ENCODE results near the gene CCDC85A.
A peak's percentile ranks its signal among the peaks of the same experiment; 100 is the strongest.

The CCDC85A gene

DNA sequence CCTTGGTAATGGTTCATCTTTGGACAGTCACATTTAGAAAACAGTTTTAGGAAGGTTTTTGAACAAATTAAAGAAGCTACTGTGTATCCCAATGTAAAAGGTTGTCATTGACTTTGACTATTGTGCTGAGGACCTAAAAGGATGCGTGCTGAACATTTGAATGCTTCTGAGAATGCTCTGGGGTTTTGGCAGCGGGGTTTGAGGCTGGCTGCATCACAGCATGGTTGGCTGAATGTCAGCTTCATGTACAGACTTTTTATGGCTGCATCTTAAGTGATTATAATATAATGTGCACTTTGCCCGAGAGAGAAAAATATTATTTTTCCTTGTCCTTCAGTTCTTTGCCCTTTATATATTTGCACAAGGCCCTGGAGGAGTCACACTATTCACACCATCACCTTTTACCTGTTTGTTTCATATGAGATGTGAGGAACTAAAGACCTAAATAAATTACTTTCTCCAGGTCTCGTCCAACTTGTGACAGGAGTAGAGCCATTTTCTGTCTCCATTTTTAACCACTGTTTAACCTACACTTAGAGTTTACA, 125.9 kb downstream of the CCDC85A start:
- no peak for DNase-seq (ENCODE audit: low read depth)

GRCh38 chr2:56313500-56313921, 129.7 kb downstream of the CCDC85A start:
- DNase-seq (ENCODE audit: low read depth), result no peak

DNA sequence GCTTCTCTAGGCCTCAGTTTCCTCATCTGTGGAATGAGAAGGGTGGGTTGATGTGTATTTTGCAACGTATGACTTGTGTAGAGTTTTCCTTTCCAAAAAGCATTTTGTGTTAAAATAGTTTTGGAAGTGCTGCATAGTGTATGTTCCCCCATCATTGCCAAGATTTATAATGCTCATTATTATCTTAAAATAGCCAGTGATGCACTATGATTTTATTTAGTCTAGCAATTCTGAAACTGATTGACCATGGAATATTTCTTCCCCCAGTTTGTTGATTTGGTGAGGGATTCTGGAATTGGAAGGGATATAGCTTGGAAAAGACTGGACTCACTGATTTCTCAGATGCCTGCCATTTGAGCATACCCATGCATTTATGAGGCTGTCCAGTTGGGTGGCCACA, 130.6 kb downstream of the CCDC85A start:
- no peak for DNase-seq (ENCODE audit: low read depth)

GRCh38 chr2:56314796-56315195, 131.0 kb downstream of the CCDC85A start:
- DNase-seq (ENCODE audit: low read depth), result peak; percentile 21

DNA sequence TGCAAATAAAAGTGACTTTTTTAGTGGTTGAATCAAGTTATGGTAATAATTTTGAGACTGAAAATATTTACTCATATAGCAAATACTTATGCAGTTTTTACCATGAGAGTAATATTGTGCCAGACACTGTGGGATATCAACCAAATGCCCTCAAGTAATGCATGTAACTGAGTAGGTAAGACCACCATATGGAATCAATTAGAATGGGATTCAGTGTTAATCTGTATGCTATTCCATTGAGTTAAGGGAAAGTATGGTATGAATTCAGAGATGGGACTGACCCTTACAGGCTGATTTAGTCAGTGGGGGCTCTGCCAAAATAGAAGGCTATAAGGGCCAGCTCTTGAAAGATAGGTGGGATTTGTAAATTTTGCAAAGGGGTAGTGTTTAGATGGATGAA, 131.6 kb downstream of the CCDC85A start:
- DNase-seq (ENCODE audit: low read depth), result no peak

DNA sequence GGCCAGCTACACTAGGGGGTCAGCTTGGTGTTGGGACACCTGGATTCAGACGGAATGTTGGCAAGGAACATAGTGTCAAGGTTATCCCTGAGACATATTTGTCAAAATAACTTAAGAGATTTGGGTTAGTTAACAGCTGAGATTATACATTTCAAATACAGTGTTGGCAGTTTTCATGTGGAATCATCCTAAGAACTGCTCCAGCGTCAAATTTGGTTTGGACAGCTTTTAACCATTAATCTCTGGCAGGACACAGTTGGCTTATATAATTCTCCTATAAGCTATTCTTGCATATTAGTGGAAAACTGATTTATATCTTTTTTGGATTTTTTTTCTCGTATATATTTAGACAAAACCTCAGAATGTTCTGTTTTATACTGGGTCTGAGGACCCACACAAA, 132.2 kb downstream of the CCDC85A start:
- no peak for DNase-seq (ENCODE audit: low read depth)

GRCh38 chr2:56318147-56318546, 134.4 kb downstream of the CCDC85A start:
- no peak for DNase-seq (ENCODE audit: low read depth)

GRCh38 chr2:56325661-56326345, 142.0 kb downstream of the CCDC85A start:
- no peak for DNase-seq (ENCODE audit: low read depth)

- DNase-seq (ENCODE audit: low read depth), result no peak
These were observed 142.6 kb downstream of the CCDC85A start for GRCh38 chr2:56326346-56326741.

DNA sequence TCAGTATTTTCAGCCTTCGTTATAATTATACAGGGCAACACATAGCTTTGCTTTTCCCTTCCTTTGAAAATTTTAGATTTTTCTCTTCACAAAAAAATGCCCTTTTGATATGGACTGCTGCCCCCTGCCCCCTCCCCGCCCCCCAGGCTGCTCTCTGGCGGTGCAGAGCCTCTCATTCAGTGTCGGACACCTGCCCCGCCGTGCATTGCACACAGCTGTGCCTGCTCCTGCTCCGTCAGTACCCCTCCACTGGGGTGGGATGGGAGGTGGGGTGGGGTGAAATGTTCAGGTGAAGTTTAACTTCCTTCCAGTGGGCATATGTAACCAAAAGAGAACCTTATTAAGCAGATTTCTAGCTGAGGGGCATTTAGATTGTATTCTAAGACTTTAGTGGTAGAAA, 148.0 kb downstream of the CCDC85A start:
- DNase-seq (ENCODE audit: low read depth), result no peak

DNA sequence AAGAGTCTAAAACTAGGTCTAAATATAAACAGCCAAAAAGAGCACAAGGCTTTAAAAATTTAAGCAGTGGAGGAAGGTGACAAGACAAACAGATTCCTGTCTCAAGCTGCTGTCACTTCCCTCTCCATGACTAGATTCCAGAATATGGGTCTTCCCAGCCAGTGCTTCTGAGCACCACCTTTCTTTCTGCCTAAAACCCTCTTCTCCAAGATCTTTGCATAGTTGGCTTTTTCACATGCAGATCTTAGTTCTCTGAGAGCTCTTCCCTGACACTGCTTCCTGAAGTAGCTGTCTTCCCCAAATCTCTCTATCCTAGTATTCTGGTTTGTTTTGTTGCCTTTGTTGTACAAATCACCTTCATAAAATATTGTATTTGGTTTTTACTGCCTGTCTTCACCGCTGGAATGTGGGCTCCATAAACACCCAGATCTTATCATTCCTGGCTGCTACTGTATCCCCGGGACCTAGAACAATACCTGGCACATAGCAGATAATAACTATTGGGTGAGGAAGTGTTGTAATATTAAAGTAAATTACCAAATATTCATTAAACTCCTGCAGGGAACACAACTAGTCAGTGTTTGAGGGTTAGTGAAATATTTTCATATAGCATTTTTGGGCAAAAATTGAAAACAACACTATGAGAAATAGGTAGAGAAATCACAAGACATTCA, 150.2 kb downstream of the CCDC85A start:
- no peak for DNase-seq (ENCODE audit: low read depth)

GRCh38 chr2:56334622-56335021, 150.8 kb downstream of the CCDC85A start:
- DNase-seq (ENCODE audit: low read depth), result no peak

- no peak for DNase-seq (ENCODE audit: low read depth)
These were observed 151.3 kb downstream of the CCDC85A start for GRCh38 chr2:56335101-56335500.

DNA sequence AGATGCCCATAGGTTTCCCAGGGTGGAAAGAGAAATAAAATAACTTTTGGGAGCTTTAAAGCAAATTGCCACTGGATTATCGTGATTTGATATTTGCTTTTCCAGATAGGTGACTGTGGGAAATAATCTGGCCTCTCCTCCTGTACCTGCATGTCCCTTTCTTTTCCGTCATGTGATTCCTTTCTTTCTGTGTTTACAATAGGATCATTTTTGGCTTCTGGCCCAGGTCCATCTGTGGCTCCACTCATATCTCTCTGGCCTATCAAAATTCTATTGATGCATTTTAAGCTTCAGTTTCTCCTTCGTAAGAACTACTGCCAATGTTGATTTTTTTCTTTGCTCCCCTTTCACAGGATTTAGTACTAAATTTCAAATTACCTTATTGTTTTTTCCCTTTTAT, 153.6 kb downstream of the CCDC85A start:
- DNase-seq (ENCODE audit: low read depth), result no peak

- DNase-seq (ENCODE audit: low read depth), result no peak
These were observed 154.4 kb downstream of the CCDC85A start for GRCh38 chr2:56338232-56338631.

DNA sequence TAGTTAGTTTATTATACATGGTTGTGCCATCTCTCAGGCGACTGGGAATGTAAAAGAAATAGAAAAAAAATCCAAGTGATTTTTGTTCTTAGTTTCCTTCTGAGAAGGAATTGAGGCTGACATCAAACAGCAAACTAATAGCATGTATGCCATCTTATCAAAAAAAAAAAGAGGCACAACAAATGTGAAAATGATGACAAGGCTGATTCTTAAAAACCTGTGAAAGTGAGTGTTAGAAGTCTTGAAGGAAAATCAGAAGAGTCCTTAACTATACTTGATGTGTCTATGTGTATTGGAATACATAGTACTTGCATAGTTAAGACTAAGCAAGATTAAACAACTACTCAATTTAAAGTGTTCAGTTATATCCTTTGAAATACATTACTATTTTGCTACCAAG, 161.0 kb downstream of the CCDC85A start:
- no peak for DNase-seq (ENCODE audit: low read depth)

DNA sequence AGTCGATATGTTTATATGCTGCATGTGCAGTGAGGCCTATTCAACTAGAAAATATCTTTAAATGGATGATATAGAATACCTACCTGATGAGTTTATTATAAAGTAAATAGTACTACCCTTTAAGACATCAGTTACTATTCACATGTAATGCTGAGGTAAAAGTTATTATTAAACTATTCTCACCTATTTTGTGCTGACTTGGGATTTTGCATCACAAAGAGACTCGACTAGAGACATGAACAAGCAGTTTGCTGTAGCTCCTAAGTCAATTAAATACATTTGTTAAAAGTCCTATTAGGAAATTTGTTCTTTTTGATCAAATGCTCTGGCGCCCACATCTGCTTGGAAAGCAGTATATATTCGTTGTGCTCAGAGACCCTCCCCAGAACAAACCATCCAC, 164.1 kb downstream of the CCDC85A start:
- DNase-seq (ENCODE audit: low read depth), result no peak

DNA sequence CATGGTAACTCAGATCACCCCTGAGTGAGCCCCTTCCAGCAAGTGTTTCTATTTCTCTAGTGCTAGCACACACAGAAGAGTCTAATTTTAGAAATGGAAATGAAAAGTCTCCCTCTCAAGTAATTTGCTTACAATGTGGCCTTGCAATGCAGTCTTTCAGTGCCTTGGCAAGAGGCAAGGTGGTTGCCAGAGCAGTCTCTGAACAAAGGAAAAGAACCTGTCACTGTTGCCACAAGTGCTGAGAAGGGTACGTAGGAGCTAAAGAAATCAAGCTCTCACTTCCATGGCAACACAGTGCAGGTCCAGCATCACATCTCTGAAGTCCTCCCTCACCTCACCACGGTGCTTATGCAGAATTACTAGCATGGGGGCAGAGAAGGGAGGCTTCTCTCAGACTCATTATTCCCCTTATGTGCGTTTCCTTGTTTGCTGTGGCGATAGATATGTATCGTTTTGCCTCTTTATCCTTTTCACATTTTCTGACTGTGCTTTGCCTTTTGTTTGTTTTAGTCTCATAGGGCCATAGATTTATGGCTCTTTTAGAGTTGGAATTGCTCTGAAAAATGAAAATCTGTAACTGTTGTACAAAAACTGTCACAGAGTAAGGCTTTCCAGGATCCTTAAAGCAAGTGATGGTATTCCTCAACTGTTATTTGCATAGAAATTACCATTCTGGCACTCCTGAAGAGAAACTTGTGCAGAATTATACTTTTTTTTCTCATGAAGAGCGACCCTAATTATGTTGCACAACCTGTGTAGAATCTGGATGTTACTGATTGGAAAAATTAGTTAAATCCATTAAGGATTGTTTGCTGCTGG, 164.8 kb downstream of the CCDC85A start:
- DNase-seq (ENCODE audit: low read depth), result no peak

- DNase-seq (ENCODE audit: low read depth), result peak; percentile 69
These were observed 174.0 kb downstream of the CCDC85A start for GRCh38 chr2:56357655-56358295.

DNA sequence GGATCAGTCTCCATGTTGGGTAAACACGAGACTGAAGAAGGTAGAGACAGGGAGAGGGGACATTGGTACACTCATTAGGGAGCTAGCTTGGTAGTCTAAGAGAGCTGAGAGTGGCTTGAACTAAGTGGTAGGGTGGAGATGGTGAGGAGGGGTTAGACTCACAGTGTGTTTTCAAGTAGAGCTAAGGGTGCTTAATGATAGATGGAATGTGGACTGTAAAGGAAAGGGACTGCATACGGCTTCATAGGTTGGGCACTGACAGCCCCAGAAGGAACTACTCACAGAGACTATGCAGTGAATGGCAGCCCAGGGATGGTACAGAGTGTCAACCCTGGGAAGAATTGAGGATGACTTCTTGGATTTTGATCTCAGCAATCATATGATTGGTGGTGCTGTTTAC, 178.1 kb downstream of the CCDC85A start:
- no peak for DNase-seq (ENCODE audit: low read depth)

- DNase-seq (ENCODE audit: low read depth), result no peak
These were observed 181.1 kb downstream of the CCDC85A start for GRCh38 chr2:56364902-56365301.

GRCh38 chr2:56369316-56369715, 185.5 kb downstream of the CCDC85A start:
- DNase-seq (ENCODE audit: low read depth), result peak; percentile 17

Data from GM04504 (cell line).